GM10248 (cell line): ENCODE data around the gene ACTL6A.

ENCODE experiments used
- CTCF ChIA-PET: fragments of 300-600 bp; sonication (Branson Sonifier 250); formaldehyde crosslinking; extraction: SDS; loops from one replicate; lab custom pipeline; 2021; ENCODE audit warnings: antibody characterized with exemption; lab: Yijun Ruan, JAX
- POLR2A ChIA-PET: fragments of 350-650 bp; sonication (Branson Sonifier 250); formaldehyde crosslinking; extraction: SDS; loops from one replicate; lab custom pipeline; 2020; ENCODE audit warnings: antibody characterized with exemption; lab: Yijun Ruan, JAX
- DNase-seq: peaks from one replicate; pipeline ENCODE4 v3.0.0; 2012; ENCODE audit errors: extremely low spot score
- CTCF ChIP-seq: IDR thresholded peaks from 2 replicates; pipeline ENCODE4 v1.5.1; 2012; ENCODE audit warnings: mild to moderate bottlenecking, low read depth; ENCODE audit errors: extremely low read depth, missing control alignments, control extremely low read depth

ACTL6A gene

GRCh38 chr3:179603321-179603720 is 40.6 kb downstream of the ACTL6A start:
- POLR2A ChIA-PET = no interaction called here
- DNase-seq = no peak
- CTCF ChIA-PET = no interaction called here
- TF ChIP-seq CTCF = no peak

GRCh38 chr3:179603831-179604230 is 41.1 kb downstream of the ACTL6A start:
- TF ChIP-seq CTCF = no peak
- DNase-seq = no peak
- CTCF ChIA-PET = no interaction called here
- POLR2A ChIA-PET = no interaction called here

- CTCF ChIA-PET = interaction anchor here (1.0 to 1.3 kb wide), 3 partner anchors 10 to 42 kb away, joined by 3 to 4 read pairs (median 4); partner anchors contain the start of gene ACTL6A
- POLR2A ChIA-PET = no interaction called here
- peak; percentile 93 for DNase-seq
- TF ChIP-seq CTCF = no peak
Observed at GRCh38 chr3:179604321-179605078, 41.8 kb downstream of the ACTL6A start, which contains the start of the genes MRPL47 and NDUFB5. Gene MRPL47 (minus strand): TSS chr3:179604638. CDS start chr3:179604624, 14 bp downstream. Gene NDUFB5 (plus strand): TSS chr3:179604794. CDS start chr3:179604816, 22 bp downstream.

- POLR2A ChIA-PET = interaction anchor here (0.6 kb wide), 1 partner anchor 16 kb away, joined by 4 read pairs; no protein-coding TSS in a partner anchor
- peak; percentile 37 for DNase-seq
- CTCF ChIA-PET = no interaction called here
- no peak for TF ChIP-seq CTCF
Observed at GRCh38 chr3:179606534-179607085, 43.9 kb downstream of the ACTL6A start.

GRCh38 chr3:179608931-179609720 is 46.4 kb downstream of the ACTL6A start:
- POLR2A ChIA-PET = no interaction called here
- TF ChIP-seq CTCF = no peak
- DNase-seq = peak; percentile 55

GRCh38 chr3:179610066-179610465 is 47.3 kb downstream of the ACTL6A start:
- POLR2A ChIA-PET = no interaction called here
- DNase-seq = no peak
- CTCF ChIA-PET = no interaction called here
- no peak for TF ChIP-seq CTCF

More at GRCh38 chr3:179608931-179609720, 46.4 kb downstream of the ACTL6A start:
- CTCF ChIA-PET = interaction anchor here (1.0 to 1.4 kb wide), 2 partner anchors 9 to 44 kb away, joined by 3 to 5 read pairs; no protein-coding TSS in a partner anchor
